Activated CD4-positive, alpha-beta T cell treated with anti-CD3 and anti-CD28 coated beads, Interleukin-2, amount 50 U/mL, for 24 hours (primary cell): Measurements from ENCODE around the gene THUMPD1.
"Not testable (repeated sequence)": the region's sequence is repeated elsewhere in the genome, so short reads cannot be mapped to it uniquely, and the experiment has no call there.

Experiments used
- DNase-seq, 2 donors: peaks; one replicate each; pipeline ENCODE4 v3.0.0-alpha.2; 2020; ENCODE audit warnings: low read depth in 1 of 2, low spot score in 1 of 2

The THUMPD1 gene

DNA sequence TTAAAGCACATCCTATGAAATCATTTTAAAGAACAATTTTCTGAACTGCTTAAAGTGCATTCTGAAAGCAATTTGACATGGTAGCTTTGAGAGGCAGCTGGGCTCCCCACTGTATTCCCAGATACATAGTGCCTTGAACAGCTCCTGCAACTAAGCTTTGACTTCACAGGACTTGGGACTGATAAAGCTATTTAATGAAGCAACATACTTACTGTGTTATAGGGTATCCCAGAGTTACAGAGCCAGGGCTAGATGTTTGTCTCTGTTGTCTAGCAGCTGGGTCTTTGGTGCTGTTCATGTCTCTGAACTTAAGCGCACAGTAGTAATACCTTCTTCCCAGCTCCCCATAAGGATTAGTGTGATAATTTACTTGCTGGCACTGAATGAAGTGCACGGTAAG lies 45.0 kb downstream of the THUMPD1 start:
- no peak for DNase-seq

DNA sequence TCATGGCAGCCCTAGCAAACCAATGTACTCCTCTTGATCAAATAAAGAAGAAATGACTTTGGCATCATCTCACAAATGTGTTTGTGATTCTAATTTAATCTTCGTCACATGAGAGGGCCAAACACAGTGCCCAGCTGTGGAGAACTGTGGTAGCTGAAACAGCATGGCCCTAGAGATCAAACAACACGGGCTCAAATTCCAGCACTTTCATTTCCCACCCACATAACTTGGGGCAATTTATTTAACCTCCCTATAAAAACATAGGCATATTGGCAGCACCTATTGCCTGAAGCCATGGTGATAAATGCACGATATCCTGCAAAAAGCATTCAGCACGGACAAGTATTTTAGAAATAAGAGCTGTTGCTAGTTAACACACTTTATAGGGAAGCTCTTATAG lies 46.6 kb downstream of the THUMPD1 start:
- DNase-seq: no peak

DNA sequence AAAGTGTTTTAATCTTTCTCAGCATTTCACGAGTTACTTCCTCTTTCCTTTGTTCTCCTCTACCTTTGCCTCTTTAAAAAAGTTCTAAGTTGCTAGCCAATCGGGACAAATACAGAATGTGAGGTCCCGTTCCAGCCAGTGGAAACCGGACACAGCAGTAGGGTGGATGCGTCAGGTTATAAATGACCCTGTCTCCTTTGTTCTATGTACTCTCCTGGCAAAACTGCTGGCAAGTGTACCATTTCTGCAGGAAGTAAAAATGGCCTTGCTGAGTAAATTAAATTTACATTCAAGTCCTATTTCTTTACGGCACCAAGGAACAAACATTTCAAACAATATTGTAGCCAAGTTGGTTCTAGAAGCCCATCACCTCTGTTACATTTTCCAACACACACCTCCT lies 47.5 kb downstream of the THUMPD1 start:
- DNase-seq: not testable (repeated sequence)

GRCh38 chr16:20689668-20690067 lies 52.0 kb downstream of the THUMPD1 start:
- no peak for DNase-seq

- no peak for DNase-seq
These were observed 57.8 kb downstream of the THUMPD1 start for GRCh38 chr16:20683812-20684211.
